GM12872 (cell line): ENCODE measurements around the gene AMTN.

Source experiments
- TF ChIP-seq, protein P1 (sequence below): IDR thresholded peaks from 3 replicates; pipeline ENCODE4 v1.5.1; 2011; ENCODE audit warnings: low read depth, mild to moderate bottlenecking, low read length, moderate library complexity; ENCODE audit not compliant: insufficient read depth

Gene AMTN

GRCh38 chr4:70508801-70509200, 9.6 kb upstream of the AMTN start:
- TF ChIP-seq, protein P1, sequence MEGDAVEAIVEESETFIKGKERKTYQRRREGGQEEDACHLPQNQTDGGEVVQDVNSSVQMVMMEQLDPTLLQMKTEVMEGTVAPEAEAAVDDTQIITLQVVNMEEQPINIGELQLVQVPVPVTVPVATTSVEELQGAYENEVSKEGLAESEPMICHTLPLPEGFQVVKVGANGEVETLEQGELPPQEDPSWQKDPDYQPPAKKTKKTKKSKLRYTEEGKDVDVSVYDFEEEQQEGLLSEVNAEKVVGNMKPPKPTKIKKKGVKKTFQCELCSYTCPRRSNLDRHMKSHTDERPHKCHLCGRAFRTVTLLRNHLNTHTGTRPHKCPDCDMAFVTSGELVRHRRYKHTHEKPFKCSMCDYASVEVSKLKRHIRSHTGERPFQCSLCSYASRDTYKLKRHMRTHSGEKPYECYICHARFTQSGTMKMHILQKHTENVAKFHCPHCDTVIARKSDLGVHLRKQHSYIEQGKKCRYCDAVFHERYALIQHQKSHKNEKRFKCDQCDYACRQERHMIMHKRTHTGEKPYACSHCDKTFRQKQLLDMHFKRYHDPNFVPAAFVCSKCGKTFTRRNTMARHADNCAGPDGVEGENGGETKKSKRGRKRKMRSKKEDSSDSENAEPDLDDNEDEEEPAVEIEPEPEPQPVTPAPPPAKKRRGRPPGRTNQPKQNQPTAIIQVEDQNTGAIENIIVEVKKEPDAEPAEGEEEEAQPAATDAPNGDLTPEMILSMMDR = no peak

DNA sequence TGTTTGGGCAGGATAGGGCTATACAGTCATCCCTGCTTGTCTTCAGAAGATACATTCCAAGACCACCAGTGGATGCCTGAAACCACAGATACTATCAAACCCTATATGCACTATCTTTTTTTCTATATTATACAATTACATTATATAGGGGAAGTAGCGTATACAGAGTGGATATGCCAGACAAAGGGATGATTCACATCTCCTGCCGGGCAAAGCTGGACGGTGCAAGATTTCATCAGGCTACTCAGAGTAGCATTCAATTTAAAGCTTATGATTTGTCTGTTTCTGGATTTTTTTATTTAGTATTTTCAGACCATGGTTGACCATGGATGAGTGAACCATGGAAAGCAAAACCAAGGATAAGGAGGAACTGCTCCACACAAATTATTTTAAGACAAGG, 7.0 kb upstream of the AMTN start:
- TF ChIP-seq, protein P1 = no peak

- TF ChIP-seq, protein P1 = no peak
These were observed 2.8 kb upstream of the AMTN start for GRCh38 chr4:70515367-70516250.

- TF ChIP-seq, protein P1 = no peak
These were observed 347 bp downstream of the AMTN start for GRCh38 chr4:70518716-70519115.

- TF ChIP-seq, protein P1 = no peak
These were observed 4.3 kb downstream of the AMTN start for GRCh38 chr4:70522626-70523025.

GRCh38 chr4:70530997-70531396, 12.6 kb downstream of the AMTN start:
- TF ChIP-seq, protein P1 = no peak

DNA sequence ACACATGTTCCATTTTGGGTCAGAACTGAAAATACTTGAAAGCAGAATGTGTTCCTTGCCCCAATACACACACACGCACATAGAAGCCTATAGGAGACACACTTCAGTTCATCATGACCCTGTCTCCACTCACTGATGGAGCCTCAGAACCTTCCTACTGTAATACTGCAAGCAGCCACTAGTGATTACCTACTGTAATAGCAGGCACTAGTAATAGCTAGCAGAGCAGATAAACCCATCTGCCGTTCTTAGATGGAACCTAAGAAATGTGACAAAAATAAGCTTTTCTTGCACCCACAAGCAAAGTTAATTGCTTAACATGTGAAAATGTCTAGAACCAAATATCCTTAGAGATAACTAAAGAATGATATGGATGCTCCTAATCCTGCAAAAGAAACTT, 13.6 kb downstream of the AMTN start:
- TF ChIP-seq, protein P1 = peak; percentile 46; the same call in 2 of the 3 replicates
